ENCODE results near the gene SNAP91. TPM values are rescaled to one million over a fixed set of nuclear protein-coding genes. Genes with fewer than 3 reads are reported as not detected.

The SNAP91 gene
- total RNA-seq, 1 experiment from 2014 or later = 1.3 TPM

- H3K27me3 ChIP-seq (ENCODE audit: insufficient read depth, low read length) = no peaks in the 10 kb centered on the region
- H2AFZ ChIP-seq (ENCODE audit: low read length) = no peak overlapping the region
- H2BK20ac ChIP-seq (ENCODE audit: low read depth, low read length, poor library complexity, severe bottlenecking) = no peak overlapping the region
- no peaks in the 10 kb centered on the region for H3K79me2 ChIP-seq (ENCODE audit: insufficient read depth, low read length)
- H4K8ac ChIP-seq (replicated peaks; ENCODE audit: insufficient read length, low read depth, low read length) = no peak overlapping the region
- DNase-seq = no peak
- no peak overlapping the region for H3K9ac ChIP-seq (ENCODE audit: extremely low read depth, insufficient read length, low read length)
- H3K4me1 ChIP-seq (ENCODE audit: insufficient read depth, low read length) = no peaks in the 10 kb centered on the region
- no CpG with 5 or more reads among the region's 1 CpG for whole genome bisulfite sequencing (ENCODE audit: extremely low coverage, insufficient read length, low lambda C conversion rate)
- no peak overlapping the region for H2BK12ac ChIP-seq (ENCODE audit: insufficient read length, low read depth, low read length)
- Mint-ChIP-seq H3K27me3 (ENCODE audit: low read depth) (no peaks in the 10 kb centered on the region; the same call in 1 of the 2 replicates), H3K4me3 (no peak overlapping the region), H3K36me3 (ENCODE audit: insufficient read depth in 1 of 3, low read depth in 3 of 3) (0 out of 7 replicates have a peak, but pooled peaks cover 0 to 2% (median 0%) of the 10 kb centered on the region in 3 experiments), H3K27ac (no peak overlapping the region), H3K4me1 (0 out of 4 replicates have a peak, but pooled peaks cover 0 to 3% of the 10 kb centered on the region in 2 experiments), H3K9me3 (no peaks in the 10 kb centered on the region)
- no peak overlapping the region for H3K14ac ChIP-seq (ENCODE audit: insufficient read depth, low read length)
- H4K91ac ChIP-seq (ENCODE audit: insufficient read length, low read depth, low read length) = no peak overlapping the region
- no peak overlapping the region for H2AK5ac ChIP-seq (ENCODE audit: insufficient read length, low read length)
- no peaks in the 10 kb centered on the region for H3K79me1 ChIP-seq (ENCODE audit: insufficient read depth, low read depth, low read length, poor library complexity, severe bottlenecking)
- no peak overlapping the region for H3K18ac ChIP-seq (ENCODE audit: insufficient read length, low read depth, low read length)
- H3K9me3 ChIP-seq (ENCODE audit: control insufficient read depth, low read depth, low read length) = no peaks in the 10 kb centered on the region
- H3K4ac ChIP-seq (ENCODE audit: low read depth, low read length) = no peak overlapping the region
- no peaks in the 10 kb centered on the region for H4K20me1 ChIP-seq (ENCODE audit: control insufficient read depth, insufficient read depth, insufficient read length)
- H3K23me2 ChIP-seq (ENCODE audit: insufficient read length, low read depth, low read length, poor library complexity, severe bottlenecking) = no peaks in the 10 kb centered on the region
- no peak overlapping the region for H4K5ac ChIP-seq (ENCODE audit: insufficient read length, low read depth, low read length)
- H3K4me2 ChIP-seq (ENCODE audit: insufficient read depth, insufficient read length, low read length) = no peak overlapping the region
- H3K56ac ChIP-seq (ENCODE audit: insufficient read length, low read depth, low read length) = no peak overlapping the region
- no peak overlapping the region for H3T11ph ChIP-seq (ENCODE audit: low read length)
- H2BK120ac ChIP-seq (ENCODE audit: low read depth, low read length, poor library complexity, severe bottlenecking) = no peak overlapping the region
- no peak overlapping the region for H3K23ac ChIP-seq (ENCODE audit: insufficient read length, low read depth, low read length)
- TF ChIP-seq, protein P1, sequence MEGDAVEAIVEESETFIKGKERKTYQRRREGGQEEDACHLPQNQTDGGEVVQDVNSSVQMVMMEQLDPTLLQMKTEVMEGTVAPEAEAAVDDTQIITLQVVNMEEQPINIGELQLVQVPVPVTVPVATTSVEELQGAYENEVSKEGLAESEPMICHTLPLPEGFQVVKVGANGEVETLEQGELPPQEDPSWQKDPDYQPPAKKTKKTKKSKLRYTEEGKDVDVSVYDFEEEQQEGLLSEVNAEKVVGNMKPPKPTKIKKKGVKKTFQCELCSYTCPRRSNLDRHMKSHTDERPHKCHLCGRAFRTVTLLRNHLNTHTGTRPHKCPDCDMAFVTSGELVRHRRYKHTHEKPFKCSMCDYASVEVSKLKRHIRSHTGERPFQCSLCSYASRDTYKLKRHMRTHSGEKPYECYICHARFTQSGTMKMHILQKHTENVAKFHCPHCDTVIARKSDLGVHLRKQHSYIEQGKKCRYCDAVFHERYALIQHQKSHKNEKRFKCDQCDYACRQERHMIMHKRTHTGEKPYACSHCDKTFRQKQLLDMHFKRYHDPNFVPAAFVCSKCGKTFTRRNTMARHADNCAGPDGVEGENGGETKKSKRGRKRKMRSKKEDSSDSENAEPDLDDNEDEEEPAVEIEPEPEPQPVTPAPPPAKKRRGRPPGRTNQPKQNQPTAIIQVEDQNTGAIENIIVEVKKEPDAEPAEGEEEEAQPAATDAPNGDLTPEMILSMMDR (conservative IDR thresholded peaks at IDR 0.05) = no peak
- H2BK5ac ChIP-seq (ENCODE audit: insufficient read length, low read length) = no peak overlapping the region
- no peak overlapping the region for H3K27ac ChIP-seq (ENCODE audit: insufficient read length, low read depth, low read length)
- no peak overlapping the region for H2BK15ac ChIP-seq (ENCODE audit: low read depth, low read length)
Observed at GRCh38 chr6:83696674-83697073, 12.2 kb downstream of the SNAP91 start.
